ENCODE data around the gene CCL28.

CCL28 gene

GRCh38 chr5:43390471-43390870, 21.7 kb downstream of the CCL28 start:
- no peak for DNase-seq (ENCODE audit: low read depth)
- no peak overlapping the region for H3K4me3 ChIP-seq (ENCODE audit: low read depth, low read length)
- TF ChIP-seq CTCF (IDR thresholded peaks at IDR 0.05; ENCODE audit: control insufficient read depth, extremely low read depth, insufficient read depth), result no peak

- no peak overlapping the region for H3K4me3 ChIP-seq (ENCODE audit: low read depth, low read length)
- TF ChIP-seq CTCF (IDR thresholded peaks at IDR 0.05; ENCODE audit: control insufficient read depth, extremely low read depth, insufficient read depth), result peak; percentile 66
- peak; percentile 85 for DNase-seq (ENCODE audit: low read depth)
Observed at GRCh38 chr5:43389679-43390329, 22.4 kb downstream of the CCL28 start.

GRCh38 chr5:43386960-43387362, 25.2 kb downstream of the CCL28 start:
- no peak overlapping the region for H3K4me3 ChIP-seq (ENCODE audit: low read depth, low read length)
- DNase-seq (ENCODE audit: low read depth), result no peak
- TF ChIP-seq CTCF (IDR thresholded peaks at IDR 0.05; ENCODE audit: control insufficient read depth, extremely low read depth, insufficient read depth), result no peak

- TF ChIP-seq CTCF (IDR thresholded peaks at IDR 0.05; ENCODE audit: control insufficient read depth, extremely low read depth, insufficient read depth), result no peak
- H3K4me3 ChIP-seq (ENCODE audit: low read depth, low read length), result no peak overlapping the region
- no peak for DNase-seq (ENCODE audit: low read depth)
Observed at GRCh38 chr5:43376496-43377140, 35.6 kb downstream of the CCL28 start.

GRCh38 chr5:43371821-43372220, 40.4 kb downstream of the CCL28 start:
- TF ChIP-seq CTCF (IDR thresholded peaks at IDR 0.05; ENCODE audit: control insufficient read depth, extremely low read depth, insufficient read depth), result no peak
- no peak overlapping the region for H3K4me3 ChIP-seq (ENCODE audit: low read depth, low read length)
- DNase-seq (ENCODE audit: low read depth), result no peak

- no peak for DNase-seq (ENCODE audit: low read depth)
- TF ChIP-seq CTCF (IDR thresholded peaks at IDR 0.05; ENCODE audit: control insufficient read depth, extremely low read depth, insufficient read depth), result no peak
- H3K4me3 ChIP-seq (ENCODE audit: low read depth, low read length), result no peak overlapping the region
Observed at GRCh38 chr5:43370352-43370751, 41.8 kb downstream of the CCL28 start.

GRCh38 chr5:43369651-43370050, 42.5 kb downstream of the CCL28 start:
- no peak for DNase-seq (ENCODE audit: low read depth)
- no peak for TF ChIP-seq CTCF (IDR thresholded peaks at IDR 0.05; ENCODE audit: control insufficient read depth, extremely low read depth, insufficient read depth)
- H3K4me3 ChIP-seq (ENCODE audit: low read depth, low read length), result no peak overlapping the region

All from LNCaP clone FGC (cell line).